GM21381 (cell line): ENCODE measurements around the gene OFD1.

ENCODE experiments used
- ATAC-seq: cut with Tn5 transposase; IDR thresholded peaks from one replicate; pipeline ENCODE4 v1.9.1; 2021; ENCODE audit warnings: mild to moderate bottlenecking, moderate library complexity; ENCODE audit not compliant: unreplicated experiment

Gene OFD1

GRCh38 chrX:13752646-13753045 is 18.1 kb downstream of the OFD1 start:
- peak; percentile 76 for ATAC-seq

GRCh38 chrX:13754765-13755164 is 20.2 kb downstream of the OFD1 start:
- ATAC-seq = no peak

- no peak for ATAC-seq
Measured at GRCh38 chrX:13755254-13755653, 20.7 kb downstream of the OFD1 start.

- no peak for ATAC-seq
Measured at GRCh38 chrX:13756381-13756780, 21.8 kb downstream of the OFD1 start.

GRCh38 chrX:13759152-13759718 is 24.7 kb downstream of the OFD1 start:
- ATAC-seq = peak; percentile 64

- no peak for ATAC-seq
Measured at GRCh38 chrX:13760426-13760825, 25.9 kb downstream of the OFD1 start.

GRCh38 chrX:13761606-13762414 is 27.3 kb downstream of the OFD1 start:
- ATAC-seq = peak; percentile 60

- ATAC-seq = no peak
Measured at GRCh38 chrX:13763489-13763888, 28.9 kb downstream of the OFD1 start.

- no peak for ATAC-seq
Measured at GRCh38 chrX:13764281-13764680, 29.7 kb downstream of the OFD1 start.

GRCh38 chrX:13764765-13765164 is 30.2 kb downstream of the OFD1 start:
- no peak for ATAC-seq

- no peak for ATAC-seq
Measured at GRCh38 chrX:13768939-13769338, 34.4 kb downstream of the OFD1 start.

- ATAC-seq = no peak
Measured at GRCh38 chrX:13770013-13770535, 35.5 kb downstream of the OFD1 start.

GRCh38 chrX:13774696-13775095 is 40.1 kb downstream of the OFD1 start:
- ATAC-seq = no peak

- no peak for ATAC-seq
Measured at GRCh38 chrX:13775837-13776236, 41.3 kb downstream of the OFD1 start.

- no peak for ATAC-seq
Measured at GRCh38 chrX:13776387-13776786, 41.8 kb downstream of the OFD1 start.

- no peak for ATAC-seq
Measured at GRCh38 chrX:13778916-13779315, 44.4 kb downstream of the OFD1 start.

GRCh38 chrX:13780868-13781427 is 46.4 kb downstream of the OFD1 start:
- no peak for ATAC-seq

- no peak for ATAC-seq
Measured at GRCh38 chrX:13786048-13786447, 51.5 kb downstream of the OFD1 start.

GRCh38 chrX:13790206-13791131 is 55.9 kb downstream of the OFD1 start:
- no peak for ATAC-seq

- ATAC-seq = no peak
Measured at GRCh38 chrX:13791145-13791544, 56.6 kb downstream of the OFD1 start.

- ATAC-seq = no peak
Measured at GRCh38 chrX:13791559-13791958, 57.0 kb downstream of the OFD1 start.
